IMR-90 (cell line): ENCODE data around the gene PSMA8. TPM values are rescaled to one million over a fixed set of nuclear protein-coding genes. Genes with fewer than 3 reads are reported as not detected.
"Not testable (repeated sequence)": the region's sequence is repeated elsewhere in the genome, so short reads cannot be mapped to it uniquely, and the experiment has no call there.

Experiments used
- ATAC-seq: fragments of 200-7000 bp; cut with Tn5 transposase; 2 replicates; pipeline ENCODE4 v1.9.1; 2020; ENCODE audit warnings: low read depth, mild to moderate bottlenecking, moderate library complexity
- BruUV-seq: library from RNA; stranded (reverse); fragments of 400-500 nt; replicated peaks from 2 replicates; lab custom pipeline; 2021; lab: Mats Ljungman, UMichigan
- CTCF ChIA-PET: fragments of 300-600 bp; formaldehyde crosslinking; extraction: SDS; loops from one replicate; lab custom pipeline; 2021; ENCODE audit warnings: antibody characterized with exemption; lab: Yijun Ruan, JAX
- POLR2A ChIA-PET: fragments of 300-600 bp; sonication (Branson Sonifier 250); formaldehyde crosslinking; loops from one replicate; lab custom pipeline; 2022; ENCODE audit warnings: antibody characterized with exemption; ENCODE audit not compliant: unreplicated experiment; lab: Charles Lee
- DNase-seq: peaks from one replicate; pipeline ENCODE4 v3.0.0; 2013
- H2AFZ ChIP-seq: replicated peaks from 2 replicates; pipeline ENCODE3; 2013; ENCODE audit warnings: low read length, mild to moderate bottlenecking; ENCODE audit not compliant: poor library complexity
- H2AK5ac ChIP-seq: 2 replicates; pipeline ENCODE4 v1.6.1; 2013; ENCODE audit warnings: low read depth, low read length, inconsistent platforms
- H2AK9ac ChIP-seq: replicated peaks from 2 replicates; pipeline ENCODE3; 2013; ENCODE audit warnings: mild to moderate bottlenecking, low read depth, low read length, moderate library complexity; ENCODE audit not compliant: poor library complexity
- H2BK120ac ChIP-seq: 2 replicates; pipeline ENCODE4 v1.6.1; 2013; ENCODE audit warnings: low read depth, low read length, inconsistent platforms
- H2BK15ac ChIP-seq: 3 replicates; pipeline ENCODE4 v1.6.1; 2013; ENCODE audit warnings: low read depth, low read length, inconsistent platforms
- H2BK20ac ChIP-seq: 2 replicates; pipeline ENCODE4 v1.6.1; 2013; ENCODE audit warnings: low read depth, mild to moderate bottlenecking, inconsistent platforms, low read length, moderate library complexity
- H2BK5ac ChIP-seq: 2 replicates; pipeline ENCODE4 v1.6.1; 2013; ENCODE audit warnings: mild to moderate bottlenecking, low read depth, low read length, inconsistent platforms; ENCODE audit not compliant: poor library complexity, severe bottlenecking
- H3K14ac ChIP-seq: replicated peaks from 2 replicates; pipeline ENCODE4 v1.6.1; 2013; ENCODE audit warnings: low read depth, low read length, inconsistent platforms
- H3K18ac ChIP-seq: 2 replicates; pipeline ENCODE4 v1.6.1; 2013; ENCODE audit warnings: low read depth, low read length, control low read depth
- H3K23ac ChIP-seq: 2 replicates; pipeline ENCODE4 v1.6.1; 2013; ENCODE audit warnings: low read depth, low read length, inconsistent platforms
- H3K27ac ChIP-seq: 2 replicates; pipeline ENCODE4 v1.5.1; 2013; ENCODE audit warnings: mild to moderate bottlenecking, control low read depth, low read length; ENCODE audit not compliant: insufficient read depth
- H3K27me3 ChIP-seq: 2 replicates; pipeline ENCODE4 v1.6.1; 2013; ENCODE audit warnings: low read length; ENCODE audit not compliant: control insufficient read depth, insufficient read depth
- H3K36me3 ChIP-seq: 2 replicates; pipeline ENCODE4 v1.6.1; 2013; ENCODE audit warnings: low read length, mixed read lengths; ENCODE audit not compliant: control insufficient read depth, insufficient read depth
- H3K4ac ChIP-seq: 2 replicates; pipeline ENCODE4 v1.6.1; 2013; ENCODE audit warnings: low read depth, low read length, inconsistent platforms
- H3K4me1 ChIP-seq: 2 replicates; pipeline ENCODE4 v1.6.1; 2013; ENCODE audit warnings: low read length, mixed read lengths; ENCODE audit not compliant: control insufficient read depth, insufficient read depth
- H3K4me2 ChIP-seq: 2 replicates; pipeline ENCODE4 v1.6.1; 2013; ENCODE audit warnings: low read depth, mild to moderate bottlenecking, control low read depth, low read length, moderate library complexity
- H3K4me3 ChIP-seq: 2 replicates; pipeline ENCODE4 v1.5.1; 2013; ENCODE audit warnings: low read depth, mild to moderate bottlenecking, control low read depth, low read length, moderate library complexity; ENCODE audit not compliant: insufficient read depth
- H3K56ac ChIP-seq: 2 replicates; pipeline ENCODE4 v1.6.1; 2013; ENCODE audit warnings: low read length, inconsistent platforms; ENCODE audit not compliant: insufficient read depth; ENCODE audit errors: extremely low read depth
- H3K79me1 ChIP-seq, 2 experiments: 2 replicates each; pipeline ENCODE4 v1.6.1; 2013; ENCODE audit warnings: low read length in 2 of 2, inconsistent platforms in 1 of 2, low read depth in 1 of 2
- H3K9ac ChIP-seq: 2 replicates; pipeline ENCODE4 v1.6.1; 2013; ENCODE audit warnings: low read depth, low read length, control low read depth
- H3K9me1 ChIP-seq: 2 replicates; pipeline ENCODE4 v1.6.1; 2013; ENCODE audit warnings: low read length, inconsistent platforms; ENCODE audit not compliant: insufficient read depth
- H3K9me3 ChIP-seq: 2 replicates; pipeline ENCODE4 v1.6.1; 2013; ENCODE audit warnings: low read length; ENCODE audit not compliant: control insufficient read depth, insufficient read depth
- H4K20me1 ChIP-seq: 2 replicates; pipeline ENCODE4 v1.6.1; 2013; ENCODE audit warnings: low read length, inconsistent platforms; ENCODE audit not compliant: insufficient read depth
- H4K5ac ChIP-seq: 2 replicates; pipeline ENCODE4 v1.6.1; 2013; ENCODE audit warnings: mild to moderate bottlenecking, low read depth, low read length, control low read depth
- H4K8ac ChIP-seq, 2 experiments: 2 replicates each; pipeline ENCODE4 v1.6.1; 2013; ENCODE audit warnings: low read depth in 2 of 2, low read length in 2 of 2, control low read depth in 1 of 2, inconsistent platforms in 1 of 2
- H4K91ac ChIP-seq: 2 replicates; pipeline ENCODE4 v1.6.1; 2013; ENCODE audit warnings: low read depth, low read length, inconsistent platforms; ENCODE audit not compliant: insufficient read depth
- WGBS, 2 experiments: methylation state at CpG; one replicate each; pipeline versions ENCODE4 v1.1.5 to v1.1.7; 2013; ENCODE audit warnings: missing lambda C conversion rate in 2 of 2; ENCODE audit not compliant: insufficient read length in 1 of 2; ENCODE audit errors: extremely low coverage in 2 of 2; 5-methylcytosine and 5-hydroxymethylcytosine counted together
- dilution Hi-C: fragments of 300-500 bp; cut with HindIII; formaldehyde crosslinking; loops from one replicate; pipeline ENCODE4 v1.14.3; 2018; ENCODE audit warnings: low sequenced_read_pairs; ENCODE audit not compliant: unreplicated experiment
- in situ Hi-C: fragments of 300-500 bp; cut with MboI; formaldehyde crosslinking; loops from 3 replicates; pipeline ENCODE4 v1.14.3; 2019; ENCODE audit warnings: low sequenced_read_pairs, inconsistent platforms, mixed read lengths
- intact Hi-C: fragments of 100-400 bp; cut with micrococcal nuclease; formaldehyde crosslinking; loops from 2 replicates; pipeline ENCODE4 v1.10.0; 2022
- polyA plus RNA-seq, 3 experiments: library from polyadenylated mRNA; depleted of rRNA; stranded (reverse); fragments of >200 nt; gene quantifications; 2 replicates each; pipeline ENCODE4 v1.2.3, GENCODE V29; 2012; ENCODE audit warnings: low replicate concordance in 1 of 3
- total RNA-seq: library from RNA; depleted of rRNA; stranded (reverse); fragments of >200 nt; gene quantifications from 2 replicates; pipeline ENCODE4 v1.2.3, GENCODE V29; 2012

PSMA8 gene
- total and polyA plus RNA-seq, 2 of the 4 experiments (the other 2 are of a cell fraction): not detected

DNA sequence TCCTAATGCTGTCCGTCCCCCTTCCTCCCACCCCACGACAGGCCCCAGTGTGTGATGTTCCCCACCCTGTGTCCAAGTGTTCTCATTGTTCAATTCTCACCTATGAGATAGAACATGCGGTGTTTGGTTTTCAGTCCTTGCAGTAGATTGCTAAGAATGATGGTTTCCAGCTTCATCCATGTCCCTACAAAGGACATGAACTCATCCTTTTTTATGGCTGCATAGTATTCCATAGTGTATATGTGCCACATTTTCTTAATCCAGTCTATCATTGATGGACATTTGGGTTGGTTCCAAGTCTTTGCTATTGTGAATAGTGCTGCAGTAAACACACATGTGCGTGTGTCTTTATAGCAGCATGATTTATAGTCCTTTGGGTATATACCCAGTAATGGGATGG lies 105.0 kb downstream of the PSMA8 start:
- H4K5ac ChIP-seq, H2BK120ac ChIP-seq, BruUV-seq, H2AK5ac ChIP-seq, H2BK5ac ChIP-seq, POLR2A ChIA-PET, H3K18ac ChIP-seq, H4K8ac ChIP-seq, H2AFZ ChIP-seq, H3K14ac ChIP-seq, H3K79me1 ChIP-seq, H3K56ac ChIP-seq, H3K9ac ChIP-seq, H3K4me2 ChIP-seq, H3K4me1 ChIP-seq, H3K36me3 ChIP-seq, DNase-seq, dilution Hi-C loops, H4K91ac ChIP-seq, H2BK20ac ChIP-seq, intact Hi-C loops, H2BK15ac ChIP-seq, H3K9me1 ChIP-seq, H3K23ac ChIP-seq, H2AK9ac ChIP-seq, H3K27ac ChIP-seq, H3K4me3 ChIP-seq, ATAC-seq, in situ Hi-C loops, CTCF ChIA-PET, H3K27me3 ChIP-seq, H4K20me1 ChIP-seq, H3K4ac ChIP-seq, H3K9me3 ChIP-seq: not testable (repeated sequence)
- no CpG with 5 or more reads among the region's 4 CpGs for WGBS, 2 experiments

DNA sequence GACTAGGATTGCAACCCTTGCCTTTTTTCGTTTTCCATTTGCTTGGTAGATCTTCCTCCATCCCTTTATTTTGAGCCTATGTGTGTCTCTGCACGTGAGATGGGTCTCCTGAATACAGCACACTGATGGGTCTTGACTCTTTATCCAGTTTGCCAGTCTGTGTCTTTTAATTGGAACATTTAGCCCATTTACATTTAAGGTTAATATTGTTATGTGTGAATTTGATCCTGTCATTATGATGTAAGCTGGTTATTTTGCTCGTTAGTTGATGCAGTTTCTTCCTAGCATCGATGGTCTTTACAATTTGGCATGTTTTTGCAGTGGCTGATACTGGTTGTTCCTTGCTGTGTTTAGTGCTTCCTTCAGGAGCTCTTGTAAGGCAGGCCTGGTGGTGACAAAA lies 108.7 kb downstream of the PSMA8 start:
- H4K91ac ChIP-seq, H3K4ac ChIP-seq, H4K8ac ChIP-seq, H3K18ac ChIP-seq, DNase-seq, H3K27ac ChIP-seq, H4K5ac ChIP-seq, CTCF ChIA-PET, H3K4me3 ChIP-seq, H3K4me1 ChIP-seq, H3K56ac ChIP-seq, H3K9me3 ChIP-seq, H2BK5ac ChIP-seq, dilution Hi-C loops, intact Hi-C loops, H3K27me3 ChIP-seq, POLR2A ChIA-PET, H2AK9ac ChIP-seq, H4K20me1 ChIP-seq, H3K9me1 ChIP-seq, H2AFZ ChIP-seq, H3K79me1 ChIP-seq, BruUV-seq, H2BK20ac ChIP-seq, in situ Hi-C loops, ATAC-seq, H2BK15ac ChIP-seq, H3K4me2 ChIP-seq, H3K23ac ChIP-seq, H3K36me3 ChIP-seq, H3K14ac ChIP-seq, H2AK5ac ChIP-seq, H2BK120ac ChIP-seq, H3K9ac ChIP-seq: not testable (repeated sequence)
- WGBS, 2 experiments: no CpG with 5 or more reads among the region's 4 CpGs
